Sigmoid colon (tissue), 4 donors: ENCODE data around the gene E2F7.

Source experiments
- CTCF ChIP-seq, 4 experiments: fragments of 450-650 bp in 3 of 4; fragments of 200-600 bp in 1 of 4; IDR thresholded peaks; one replicate each; pipeline ENCODE4 v1.5.1; 2016 to 2019; ENCODE audit warnings: antibody characterized with exemption in 4 of 4, mild to moderate bottlenecking in 3 of 4, moderate library complexity in 2 of 4
- POLR2A ChIP-seq, 2 donors: fragments of 450-650 bp; IDR thresholded peaks; one replicate each; pipeline ENCODE4 v1.6.1; 2016; ENCODE audit warnings: antibody characterized with exemption in 2 of 2, mild to moderate bottlenecking in 2 of 2, moderate library complexity in 2 of 2
- POLR2AphosphoS5 ChIP-seq, 4 donors: sonication (generic); formaldehyde crosslinking; IDR thresholded peaks; one replicate each; pipeline ENCODE4 v1.6.1; 2017; ENCODE audit warnings: antibody characterized with exemption in 4 of 4

DNA sequence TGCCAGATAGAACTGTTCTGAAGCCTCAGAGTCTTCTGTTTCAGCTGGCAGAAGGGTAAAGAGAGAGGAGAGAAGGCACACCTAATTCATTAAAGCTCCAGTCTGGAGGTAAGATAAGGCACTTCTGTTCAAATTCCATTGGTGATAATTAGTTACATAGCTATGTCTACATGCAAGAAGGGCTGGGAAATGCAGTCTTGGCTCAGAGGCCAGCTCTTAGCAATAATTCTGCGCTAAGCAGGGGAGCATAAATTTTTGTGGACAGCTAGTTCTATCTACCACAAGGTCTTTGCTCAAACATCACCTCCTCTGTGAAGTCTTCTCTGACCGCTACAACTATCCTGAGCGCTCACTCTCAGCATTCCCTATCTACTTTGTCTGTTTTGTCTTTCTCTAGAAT is 14.3 kb upstream of the E2F7 start:
- TF ChIP-seq POLR2A (IDR thresholded peaks at IDR 0.05) (no peak), CTCF (IDR thresholded peaks at IDR 0.05) (no peak), POLR2AphosphoS5 (IDR thresholded peaks at IDR 0.05) (no peak)
